ENCODE measurements around the gene CACNB1. TPM values are rescaled to one million over a fixed set of nuclear protein-coding genes. Genes with fewer than 3 reads are reported as not detected.
A peak's percentile ranks its signal among the peaks of the same experiment; 100 is the strongest.

CACNB1 gene
- polyA plus RNA-seq, 1 experiment: 3.2 TPM

DNA sequence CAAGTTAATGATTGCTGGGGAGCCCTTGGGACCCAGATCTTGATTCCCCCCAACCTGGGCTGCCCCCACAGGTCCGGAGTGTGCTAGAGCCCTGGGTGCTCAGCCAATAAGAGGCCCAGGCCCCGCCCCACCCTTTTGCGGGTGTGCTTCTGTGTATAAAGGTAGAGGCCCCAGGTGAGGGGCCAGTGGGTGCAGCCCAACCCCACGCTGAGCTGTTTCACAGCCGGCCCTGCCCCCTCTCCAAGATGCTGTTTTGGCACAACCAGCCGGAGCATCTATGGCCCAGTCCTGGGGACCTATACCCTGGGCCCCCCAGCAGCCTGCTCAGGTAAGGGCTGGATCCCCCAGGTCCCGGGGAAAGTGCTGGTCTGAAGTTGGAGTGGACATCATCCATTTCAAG is 40.1 kb upstream of the CACNB1 start:
- Histone ChIP-seq H3K9me3 (ENCODE audit: control insufficient read depth, insufficient read depth, low read length) (no peaks in the 10 kb centered on the region; the same call in 1 of the 2 replicates), H3K27ac (ENCODE audit: low read depth, low read length) (no peak overlapping the region), H3K27me3 (ENCODE audit: control insufficient read depth, insufficient read depth, low read length) (no peaks in the 10 kb centered on the region), H3K4me3 (ENCODE audit: low read depth, low read length) (no peak overlapping the region)
- no peak for DNase-seq (ENCODE audit: low read depth, low spot score)
- TF ChIP-seq CTCF (IDR thresholded peaks at IDR 0.05; ENCODE audit: low read depth, low read length): no peak
- POLR2A ChIA-PET: interaction anchor here (0.6 to 1.2 kb wide), 3 partner anchors 38 to 204 kb away, joined by 3 read pairs; partner anchors contain the start of gene RPL19
- CTCF ChIA-PET: interaction anchor here (0.5 to 4.5 kb wide), 6 partner anchors 7 to 255 kb away, joined by 3 to 31 read pairs (median 4); no protein-coding TSS in a partner anchor

DNA sequence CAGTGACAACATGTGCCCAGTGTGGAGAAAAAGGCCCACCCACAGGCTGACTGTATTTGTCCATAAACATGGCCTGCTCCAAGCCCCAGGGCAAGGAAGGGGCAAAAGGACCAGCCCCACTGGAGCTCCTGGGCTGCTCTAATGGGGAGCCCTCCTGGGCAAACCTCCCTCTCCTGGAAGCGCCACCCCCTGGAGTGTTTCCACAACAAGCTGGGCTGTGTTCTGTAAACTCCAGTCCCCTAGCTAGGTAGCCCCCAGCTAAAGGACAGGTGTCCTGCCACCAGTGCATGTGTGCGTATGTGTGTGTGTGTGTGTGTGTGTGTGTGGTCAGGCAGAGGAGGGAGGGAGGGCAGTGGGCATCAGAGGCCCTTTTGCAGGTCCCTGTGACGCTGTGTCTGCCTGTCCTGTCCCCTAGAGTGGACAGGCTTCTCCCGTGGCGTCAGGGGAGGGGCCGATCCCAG is 39.5 kb upstream of the CACNB1 start:
- TF ChIP-seq CTCF (IDR thresholded peaks at IDR 0.05; ENCODE audit: low read depth, low read length): no peak
- Histone ChIP-seq H3K9me3 (ENCODE audit: control insufficient read depth, insufficient read depth, low read length) (no peaks in the 10 kb centered on the region; the same call in 1 of the 2 replicates), H3K4me3 (ENCODE audit: low read depth, low read length) (no peak overlapping the region), H3K27me3 (ENCODE audit: control insufficient read depth, insufficient read depth, low read length) (no peaks in the 10 kb centered on the region), H3K27ac (ENCODE audit: low read depth, low read length) (no peak overlapping the region)
- ChIA-PET POLR2A (interaction anchor here (1.0 kb wide), 1 partner anchor 44 kb away, joined by 3 read pairs; no protein-coding TSS in a partner anchor), CTCF (interaction anchor here (1.0 to 4.5 kb wide), 6 partner anchors 7 to 72 kb away, joined by 3 to 31 read pairs (median 6); no protein-coding TSS in a partner anchor)
- DNase-seq (ENCODE audit: low read depth, low spot score): no peak

DNA sequence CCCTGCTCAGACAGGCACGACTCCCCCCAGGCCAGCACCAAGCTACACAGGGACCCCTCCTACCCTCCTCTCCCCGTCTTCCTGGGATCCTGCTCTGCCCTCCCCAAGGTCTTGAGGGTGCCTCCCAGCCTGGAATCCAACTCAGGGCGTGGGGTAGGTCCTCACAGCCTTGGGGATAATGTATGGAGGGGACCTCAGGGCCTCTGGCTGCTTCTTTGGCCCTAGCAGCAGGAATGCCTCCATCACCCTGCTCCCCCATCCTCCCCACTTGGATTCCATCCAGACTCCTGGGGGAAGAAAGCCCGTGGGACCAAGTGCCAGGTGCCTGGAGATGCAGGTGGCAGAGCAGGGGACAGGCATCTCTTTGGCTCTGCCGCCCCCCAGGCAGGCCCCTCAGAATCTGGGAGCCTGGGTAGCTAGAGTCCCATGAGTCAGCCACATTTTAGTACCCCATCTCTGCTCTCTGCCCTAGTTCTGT is 39.0 kb upstream of the CACNB1 start:
- H3K9me3 ChIP-seq (ENCODE audit: control insufficient read depth, insufficient read depth, low read length): no peaks in the 10 kb centered on the region; the same call in 1 of the 2 replicates
- DNase-seq (ENCODE audit: low read depth, low spot score): no peak
- ChIA-PET POLR2A (interaction anchor here (0.6 kb wide), 1 partner anchor 36 kb away, joined by 4 read pairs; no protein-coding TSS in a partner anchor), CTCF (interaction anchor here (0.5 to 4.5 kb wide), 12 partner anchors 8 to 72 kb away, joined by 3 to 31 read pairs (median 4); partner anchors contain the start of gene STAC2)
- H3K4me3 ChIP-seq (ENCODE audit: low read depth, low read length): no peak overlapping the region
- no peak overlapping the region for H3K27ac ChIP-seq (ENCODE audit: low read depth, low read length)
- no peak for TF ChIP-seq CTCF (IDR thresholded peaks at IDR 0.05; ENCODE audit: low read depth, low read length)
- no peaks in the 10 kb centered on the region for H3K27me3 ChIP-seq (ENCODE audit: control insufficient read depth, insufficient read depth, low read length)

- TF ChIP-seq CTCF (IDR thresholded peaks at IDR 0.05; ENCODE audit: low read depth, low read length): peak; percentile 69
- CTCF ChIA-PET: interaction anchor here (0.5 to 4.5 kb wide), 18 partner anchors 9 to 984 kb away, joined by 3 to 31 read pairs (median 4); partner anchors contain the start of genes STAC2 and WIPF2
- Histone ChIP-seq H3K27ac (ENCODE audit: low read depth, low read length) (no peak overlapping the region), H3K27me3 (ENCODE audit: control insufficient read depth, insufficient read depth, low read length) (no peaks in the 10 kb centered on the region), H3K9me3 (ENCODE audit: control insufficient read depth, insufficient read depth, low read length) (no peaks in the 10 kb centered on the region; the same call in 1 of the 2 replicates), H3K4me3 (ENCODE audit: low read depth, low read length) (no peak overlapping the region)
- POLR2A ChIA-PET: interaction anchor here (0.6 kb wide), 2 partner anchors 35 to 36 kb away, joined by 4 to 6 read pairs; partner anchors contain the start of gene RPL19
- DNase-seq (ENCODE audit: low read depth, low spot score): no peak
These were observed 38.3 kb upstream of the CACNB1 start for GRCh38 chr17:39235555-39236449.
